Hepatocyte (in vitro differentiated cells): ENCODE measurements around the gene PIM1. TPM values are rescaled to one million over a fixed set of nuclear protein-coding genes. Genes with fewer than 3 reads are reported as not detected.
A peak's percentile ranks its signal among the peaks of the same experiment; 100 is the strongest.

ENCODE experiments used
- DNase-seq: peaks from one replicate; pipeline ENCODE4 v3.0.0-alpha.2; 2016; ENCODE audit warnings: low spot score
- H2AFZ ChIP-seq: fragments of 200-600 bp; sonication (generic); 2 replicates; pipeline ENCODE4 v1.6.0; 2016; ENCODE audit warnings: antibody characterized with exemption, mild to moderate bottlenecking
- H3K27ac ChIP-seq: fragments of 200-600 bp; sonication (generic); 2 replicates; pipeline ENCODE4 v1.5.1; 2016; ENCODE audit warnings: mild to moderate bottlenecking
- H3K27me3 ChIP-seq: fragments of 200-600 bp; sonication (generic); 2 replicates; pipeline ENCODE4 v1.6.1; 2016
- H3K36me3 ChIP-seq: fragments of 200-600 bp; sonication (generic); replicated peaks from 2 replicates; pipeline ENCODE4 v1.5.1; 2016; ENCODE audit warnings: low read depth; ENCODE audit not compliant: insufficient read depth
- H3K4me1 ChIP-seq: fragments of 200-600 bp; sonication (generic); 2 replicates; pipeline ENCODE4 v1.5.1; 2016; ENCODE audit warnings: mild to moderate bottlenecking, moderate library complexity; ENCODE audit not compliant: insufficient read depth
- H3K4me2 ChIP-seq: fragments of 200-600 bp; sonication (generic); 2 replicates; pipeline ENCODE4 v1.6.0; 2016
- H3K4me3 ChIP-seq: fragments of 200-600 bp; sonication (generic); 2 replicates; pipeline ENCODE4 v1.5.1; 2016; ENCODE audit warnings: mild to moderate bottlenecking
- H3K79me2 ChIP-seq: fragments of 200-600 bp; sonication (generic); 2 replicates; pipeline ENCODE4 v1.6.0; 2017; ENCODE audit warnings: mild to moderate bottlenecking
- H3K9me2 ChIP-seq: fragments of 200-600 bp; sonication (generic); replicated peaks from 2 replicates; pipeline ENCODE4 v1.6.0; 2017; ENCODE audit warnings: mild to moderate bottlenecking; ENCODE audit not compliant: insufficient read depth
- H3K9me3 ChIP-seq: fragments of 200-600 bp; sonication (generic); 2 replicates; pipeline ENCODE4 v1.5.1; 2016; ENCODE audit warnings: low read depth, mild to moderate bottlenecking
- H4K20me1 ChIP-seq: fragments of 200-600 bp; sonication (generic); 2 replicates; pipeline ENCODE4 v1.6.0; 2016; ENCODE audit warnings: mild to moderate bottlenecking; ENCODE audit not compliant: insufficient read depth, poor library complexity, severe bottlenecking
- CTCF ChIP-seq: fragments of 200-600 bp; sonication (generic); IDR thresholded peaks from 2 replicates; pipeline ENCODE4 v1.5.1; 2016; ENCODE audit warnings: antibody characterized with exemption, mild to moderate bottlenecking; ENCODE audit not compliant: poor library complexity
- EZH2 ChIP-seq: fragments of 200-600 bp; sonication (generic); IDR thresholded peaks from 2 replicates; pipeline ENCODE4 v1.6.1; 2016; ENCODE audit warnings: antibody characterized with exemption, mild to moderate bottlenecking, borderline replicate concordance
- EZH2phosphoT487 ChIP-seq: fragments of 200-600 bp; sonication (generic); IDR thresholded peaks from one replicate; pipeline ENCODE4 v1.6.1; 2018; ENCODE audit warnings: antibody characterized with exemption, mild to moderate bottlenecking, low read depth, moderate library complexity; ENCODE audit not compliant: unreplicated experiment, severe bottlenecking
- WGBS: methylation state at CpG from one replicate; pipeline ENCODE4 v1.1.6; 2016; ENCODE audit warnings: low lambda C conversion rate; ENCODE audit errors: missing lambda C conversion rate; 5-methylcytosine and 5-hydroxymethylcytosine counted together
- polyA plus RNA-seq: library from polyadenylated mRNA; unstranded; fragments of >200 nt; fragmentation: Nextera tagmentation; extraction: Ambion mirVana; gene quantifications from 2 replicates; pipeline ENCODE4 v1.2.1, GENCODE V29; 2016
- total RNA-seq: library from RNA; depleted of rRNA; stranded (reverse); fragments of >200 nt; gene quantifications from 2 replicates; pipeline ENCODE4 v1.2.3, GENCODE V29; 2014

PIM1 gene
- total and polyA plus RNA-seq, 2 experiments from 2014 or later: 71.3 to 99.1 TPM

GRCh38 chr6:37205997-37206340 is 36.0 kb downstream of the PIM1 start:
- H3K27me3 ChIP-seq: no peaks in the 10 kb centered on the region
- no peaks in the 10 kb centered on the region for H3K36me3 ChIP-seq
- H3K4me3 ChIP-seq: no peak overlapping the region
- WGBS: 94% methylated on average over 4 of the region's 4 CpGs
- H3K4me1 ChIP-seq: peaks cover 25% of the 10 kb centered on the region
- no peak for DNase-seq
- no peak for TF ChIP-seq CTCF
- no peak for TF ChIP-seq EZH2
- TF ChIP-seq EZH2phosphoT487: no peak
- H3K79me2 ChIP-seq: no peaks in the 10 kb centered on the region
- no peak overlapping the region for H3K4me2 ChIP-seq
- H3K9me2 ChIP-seq: no peaks in the 10 kb centered on the region
- H2AFZ ChIP-seq: no peak overlapping the region
- no peaks in the 10 kb centered on the region for H4K20me1 ChIP-seq
- H3K9me3 ChIP-seq: no peaks in the 10 kb centered on the region
- no peak overlapping the region for H3K27ac ChIP-seq

- Histone ChIP-seq H3K9me3 (no peaks in the 10 kb centered on the region), H2AFZ (no peak overlapping the region), H3K4me2 (no peak overlapping the region), H3K4me1 (peaks cover 25% of the 10 kb centered on the region), H3K27me3 (no peaks in the 10 kb centered on the region), H3K36me3 (no peaks in the 10 kb centered on the region), H3K79me2 (no peaks in the 10 kb centered on the region), H3K27ac (no peak overlapping the region), H3K9me2 (no peaks in the 10 kb centered on the region), H4K20me1 (no peaks in the 10 kb centered on the region), H3K4me3 (no peak overlapping the region)
- no peak for DNase-seq
- WGBS: 86% methylated on average over 9 of the region's 9 CpGs
- no peak for TF ChIP-seq CTCF
- TF ChIP-seq EZH2phosphoT487: no peak
- no peak for TF ChIP-seq EZH2
Measured at GRCh38 chr6:37206622-37207021, 36.7 kb downstream of the PIM1 start.

GRCh38 chr6:37207903-37208456 is 38.0 kb downstream of the PIM1 start:
- no peak for TF ChIP-seq EZH2phosphoT487
- TF ChIP-seq CTCF: peak; percentile 54
- no peaks in the 10 kb centered on the region for H3K27me3 ChIP-seq
- DNase-seq: peak; percentile 84
- no peak overlapping the region for H3K4me3 ChIP-seq
- H3K9me2 ChIP-seq: no peaks in the 10 kb centered on the region
- 63% methylated on average over 7 of the region's 7 CpGs for WGBS
- H2AFZ ChIP-seq: no peak overlapping the region
- H3K27ac ChIP-seq: no peak overlapping the region
- H3K4me2 ChIP-seq: no peak overlapping the region
- no peaks in the 10 kb centered on the region for H3K79me2 ChIP-seq
- H4K20me1 ChIP-seq: no peaks in the 10 kb centered on the region
- no peaks in the 10 kb centered on the region for H3K9me3 ChIP-seq
- no peaks in the 10 kb centered on the region for H3K36me3 ChIP-seq
- peaks cover 24% of the 10 kb centered on the region for H3K4me1 ChIP-seq

- WGBS: 90% methylated on average over 7 of the region's 7 CpGs
Measured at GRCh38 chr6:37208793-37209192, 38.8 kb downstream of the PIM1 start.

More at GRCh38 chr6:37208793-37209192, 38.8 kb downstream of the PIM1 start:
- DNase-seq: no peak
- Histone ChIP-seq H3K27me3 (no peaks in the 10 kb centered on the region), H3K4me3 (no peak overlapping the region), H3K36me3 (no peaks in the 10 kb centered on the region), H3K9me3 (no peaks in the 10 kb centered on the region), H2AFZ (no peak overlapping the region), H3K4me2 (no peak overlapping the region), H3K79me2 (no peaks in the 10 kb centered on the region), H3K27ac (no peak overlapping the region), H3K9me2 (no peaks in the 10 kb centered on the region), H4K20me1 (no peaks in the 10 kb centered on the region), H3K4me1 (peaks cover 17% of the 10 kb centered on the region)
- TF ChIP-seq EZH2phosphoT487 (no peak), EZH2 (no peak), CTCF (no peak)
